MM.1S (cell line): Measurements from ENCODE around the gene BRD1.

ENCODE experiments used
- CTCF ChIP-seq: fragments of 300-600 bp; sonication (generic); IDR thresholded peaks from 2 replicates; pipeline ENCODE4 v1.5.1; 2016; ENCODE audit warnings: antibody characterized with exemption, low read length, mixed read lengths
- EZH2 ChIP-seq: fragments of 300-600 bp; sonication (generic); optimal IDR thresholded peaks from 2 replicates; pipeline ENCODE3; 2017; ENCODE audit warnings: low read depth, mild to moderate bottlenecking, antibody characterized with exemption, low read length, mixed read lengths
- EZH2phosphoT487 ChIP-seq: fragments of 300-600 bp; sonication (generic); IDR thresholded peaks from 2 replicates; pipeline ENCODE4 v1.6.1; 2018; ENCODE audit warnings: antibody characterized with exemption, low read length

DNA sequence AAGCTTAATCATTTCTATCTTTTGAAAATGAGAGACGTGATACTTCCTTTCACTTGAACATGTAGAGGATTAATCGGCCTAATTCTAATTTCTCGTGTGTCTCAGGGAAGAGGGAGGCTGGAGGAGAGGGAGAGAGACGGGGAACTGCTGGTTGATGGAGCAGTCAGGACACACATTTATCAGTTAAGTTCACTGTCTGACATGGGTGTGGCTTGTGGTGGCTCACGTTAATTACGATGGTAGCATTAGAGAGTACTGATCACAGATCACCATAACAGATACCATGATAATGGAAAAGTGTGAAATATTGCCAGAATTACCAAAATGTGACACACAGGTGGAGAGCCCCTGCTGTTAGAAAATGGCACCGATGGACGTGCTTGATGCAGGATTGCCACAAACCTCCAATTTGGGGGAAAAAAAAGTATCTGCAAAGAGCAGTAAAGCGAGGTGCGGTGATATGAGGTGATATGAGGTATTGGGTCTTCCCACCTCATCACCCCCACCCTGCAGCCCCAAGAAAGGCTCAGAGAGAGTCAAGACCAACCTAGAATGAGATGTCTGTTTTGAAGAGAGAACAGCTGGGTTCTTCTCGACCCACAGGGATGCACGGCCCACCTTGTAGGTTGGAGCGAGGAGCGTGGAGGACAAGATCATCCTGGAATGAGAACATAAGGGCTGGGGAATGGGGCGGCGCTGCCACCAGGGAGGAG lies 45.7 kb upstream of the BRD1 start:
- no peak for TF ChIP-seq CTCF
- TF ChIP-seq EZH2: no peak
- TF ChIP-seq EZH2phosphoT487: no peak
